GM23338 (cell line): ENCODE results near the gene VAPA. TPM values are rescaled to one million over a fixed set of nuclear protein-coding genes. Genes with fewer than 3 reads are reported as not detected.

ENCODE experiments used
- ATAC-seq: fragments of 200-7000 bp; cut with Tn5 transposase; 3 replicates; pipeline ENCODE4 v1.9.1; 2020
- DNase-seq: peaks from one replicate; pipeline ENCODE4 v3.0.0-alpha.2; 2015; ENCODE audit warnings: low spot score
- H2AFZ ChIP-seq: fragments of 200-600 bp; sonication (generic); 2 replicates; pipeline ENCODE4 v1.8.0; 2016; ENCODE audit warnings: antibody characterized with exemption, mild to moderate bottlenecking, moderate library complexity
- H3F3A ChIP-seq: fragments of 200-600 bp; sonication (generic); replicated peaks from 2 replicates; pipeline ENCODE4 v1.8.0; 2017; ENCODE audit warnings: antibody characterized with exemption, mixed run types, low read depth
- H3K27ac ChIP-seq: fragments of 200-600 bp; sonication (generic); 2 replicates; pipeline ENCODE4 v1.6.1; 2016; ENCODE audit warnings: low read depth
- H3K27me3 ChIP-seq: fragments of 200-600 bp; sonication (generic); 2 replicates; pipeline ENCODE4 v1.8.0; 2016; ENCODE audit warnings: mild to moderate bottlenecking, mixed run types, moderate library complexity; ENCODE audit not compliant: insufficient read depth
- H3K36me3 ChIP-seq: fragments of 200-600 bp; sonication (generic); 2 replicates; pipeline ENCODE4 v1.8.0; 2016; ENCODE audit warnings: mild to moderate bottlenecking; ENCODE audit not compliant: insufficient read depth
- H3K4me1 ChIP-seq: fragments of 200-600 bp; sonication (generic); 2 replicates; pipeline ENCODE4 v1.8.0; 2016; ENCODE audit warnings: mild to moderate bottlenecking, moderate library complexity; ENCODE audit not compliant: insufficient read depth
- H3K4me2 ChIP-seq: fragments of 200-600 bp; sonication (generic); 2 replicates; pipeline ENCODE4 v1.7.1; 2017; ENCODE audit warnings: mixed run types
- H3K4me3 ChIP-seq: fragments of 200-600 bp; sonication (generic); 2 replicates; pipeline ENCODE4 v1.6.1; 2016; ENCODE audit warnings: mixed run types
- H3K79me2 ChIP-seq: fragments of 200-600 bp; sonication (generic); replicated peaks from 2 replicates; pipeline ENCODE4 v1.8.0; 2017; ENCODE audit warnings: mild to moderate bottlenecking; ENCODE audit not compliant: insufficient read depth
- H3K9me2 ChIP-seq: fragments of 200-600 bp; sonication (generic); 2 replicates; pipeline ENCODE4 v1.8.0; 2017; ENCODE audit not compliant: insufficient read depth
- H4K20me1 ChIP-seq: fragments of 200-600 bp; sonication (generic); replicated peaks from 2 replicates; pipeline ENCODE4 v1.8.0; 2017; ENCODE audit warnings: mild to moderate bottlenecking; ENCODE audit not compliant: insufficient read depth
- H3K27ac Mint-ChIP-seq: 2 replicates; pipeline ENCODE4 v1.8.0; 2020; ENCODE audit warnings: inconsistent platforms, mild to moderate bottlenecking, moderate library complexity, mixed read lengths
- H3K27me3 Mint-ChIP-seq: 3 replicates; pipeline ENCODE4 v1.8.0; 2022; ENCODE audit warnings: low read depth, mild to moderate bottlenecking, moderate library complexity, mixed read lengths, inconsistent platforms; ENCODE audit not compliant: insufficient read depth, poor library complexity
- H3K36me3 Mint-ChIP-seq: 3 replicates; pipeline ENCODE4 v1.8.0; 2021; ENCODE audit warnings: low read depth, mild to moderate bottlenecking, inconsistent platforms, moderate library complexity, mixed read lengths
- H3K4me1 Mint-ChIP-seq: 3 replicates; pipeline ENCODE4 v1.8.0; 2020; ENCODE audit warnings: mild to moderate bottlenecking, inconsistent platforms, mixed read lengths
- H3K4me3 Mint-ChIP-seq: 3 replicates; pipeline ENCODE4 v1.8.0; 2021; ENCODE audit warnings: moderate library complexity, mild to moderate bottlenecking, inconsistent platforms, mixed read lengths
- H3K9me3 Mint-ChIP-seq: 3 replicates; pipeline ENCODE4 v1.8.0; 2020; ENCODE audit warnings: moderate library complexity, mild to moderate bottlenecking, inconsistent platforms, mixed read lengths
- CREB1 ChIP-seq: fragments of 250-450 bp; sonication (Bioruptor Pico); IDR thresholded peaks from 2 replicates; pipeline ENCODE4 v1.5.0; 2020; ENCODE audit warnings: low read depth, mild to moderate bottlenecking, moderate library complexity
- CTCF ChIP-seq, 2 experiments: fragments of 200-600 bp in 1 of 2; sonication (generic) in 1 of 2; conservative IDR thresholded peaks; 2 replicates each; pipeline versions ENCODE4 v1.5.1 to v1.6.1; 2016 to 2017; ENCODE audit warnings: antibody characterized with exemption in 2 of 2, low read depth in 2 of 2, mild to moderate bottlenecking in 2 of 2, moderate library complexity in 1 of 2
- ETS1 ChIP-seq: IDR thresholded peaks from 2 replicates; pipeline ENCODE4 v1.6.1; 2016; ENCODE audit warnings: antibody characterized with exemption
- EZH2 ChIP-seq: fragments of 200-600 bp; sonication (generic); IDR thresholded peaks from one replicate; pipeline ENCODE4 v1.8.0; 2017; ENCODE audit warnings: antibody characterized with exemption, mild to moderate bottlenecking, low read depth; ENCODE audit not compliant: unreplicated experiment
- EZH2phosphoT487 ChIP-seq: fragments of 200-600 bp; sonication (generic); IDR thresholded peaks from one replicate; pipeline ENCODE4 v1.8.1; 2018; ENCODE audit warnings: antibody characterized with exemption; ENCODE audit not compliant: unreplicated experiment
- JUNB ChIP-seq: IDR thresholded peaks from one replicate; pipeline ENCODE4 v1.6.1; 2016; ENCODE audit warnings: antibody characterized with exemption; ENCODE audit not compliant: unreplicated experiment
- NANOG ChIP-seq: IDR thresholded peaks from 2 replicates; pipeline ENCODE4 v1.6.1; 2016; ENCODE audit warnings: antibody characterized with exemption, borderline replicate concordance
- POLR2AphosphoS5 ChIP-seq: IDR thresholded peaks from 2 replicates; pipeline ENCODE4 v1.6.1; 2016; ENCODE audit warnings: antibody characterized with exemption, low read depth
- REST ChIP-seq: IDR thresholded peaks from one replicate; pipeline ENCODE4 v1.6.1; 2018; ENCODE audit warnings: antibody characterized with exemption; ENCODE audit not compliant: unreplicated experiment
- STAT1 ChIP-seq: IDR thresholded peaks from one replicate; pipeline ENCODE4 v1.6.1; 2016; ENCODE audit warnings: antibody characterized with exemption; ENCODE audit not compliant: unreplicated experiment
- ZNF114 ChIP-seq: fragments of 250-450 bp; sonication (Bioruptor Pico); IDR thresholded peaks from 2 replicates; pipeline ENCODE4 v1.5.0; 2020; ENCODE audit warnings: mild to moderate bottlenecking, moderate library complexity
- ZNF331 ChIP-seq: fragments of 250-450 bp; sonication (Bioruptor Pico); IDR thresholded peaks from 2 replicates; pipeline ENCODE4 v1.5.0; 2020; ENCODE audit warnings: low read depth, mild to moderate bottlenecking, moderate library complexity
- ZNF462 ChIP-seq: fragments of 250-450 bp; sonication (Bioruptor Pico); IDR thresholded peaks from 2 replicates; pipeline ENCODE4 v1.5.0; 2020; ENCODE audit warnings: mild to moderate bottlenecking, moderate library complexity
- polyA plus RNA-seq: library from polyadenylated mRNA; unstranded; fragments of >200 nt; fragmentation: Nextera tagmentation; extraction: Ambion mirVana; gene quantifications from 2 replicates; pipeline ENCODE4 v1.2.1, GENCODE V29; 2016
- total RNA-seq: library from RNA; depleted of rRNA; stranded (reverse); fragments of >200 nt; shearing (Covaris generic); gene quantifications from 2 replicates; pipeline ENCODE4 v1.2.3, GENCODE V29; 2014

Gene VAPA
- total and polyA plus RNA-seq, 2 experiments from 2014 or later: 162 to 178 TPM

- no peak for ATAC-seq
- H3K27ac ChIP-seq: no peak overlapping the region
- Mint-ChIP-seq H3K4me3 (no peak overlapping the region), H3K36me3 (no peaks in the 10 kb centered on the region; the same call in 2 of the 3 replicates), H3K27ac (no peak overlapping the region), H3K27me3 (peaks cover 5% of the 10 kb centered on the region), H3K9me3 (peaks cover 9% of the 10 kb centered on the region), H3K4me1 (no peaks in the 10 kb centered on the region)
- no peaks in the 10 kb centered on the region for H3K4me1 ChIP-seq
- H3K9me2 ChIP-seq: no peaks in the 10 kb centered on the region; the same call in none of the 2 replicates
- DNase-seq: no peak
- H2AFZ ChIP-seq: no peak overlapping the region
- H3K4me2 ChIP-seq: no peak overlapping the region
- H3K79me2 ChIP-seq: no peaks in the 10 kb centered on the region
- H4K20me1 ChIP-seq: no peaks in the 10 kb centered on the region
- no peaks in the 10 kb centered on the region for H3K27me3 ChIP-seq
- H3F3A ChIP-seq: no peaks in the 10 kb centered on the region
- H3K4me3 ChIP-seq: no peak overlapping the region
- no peak for TF ChIP-seq EZH2phosphoT487
- TF ChIP-seq ZNF114 (CRISPR knock-in tag): no peak
- TF ChIP-seq JUNB: no peak
- TF ChIP-seq NANOG: no peak
- TF ChIP-seq ZNF462 (CRISPR knock-in tag): no peak
- no peak for TF ChIP-seq ZNF331 (CRISPR knock-in tag)
- no peak for TF ChIP-seq CTCF (conservative IDR thresholded peaks at IDR 0.05; ENCODE audit: low read depth in 2 of 2)
- TF ChIP-seq POLR2AphosphoS5: no peak
- TF ChIP-seq STAT1: no peak
- TF ChIP-seq EZH2: no peak
- TF ChIP-seq REST: no peak
- TF ChIP-seq ETS1: no peak
- TF ChIP-seq CREB1 (CRISPR knock-in tag): no peak
- no peaks in the 10 kb centered on the region for H3K36me3 ChIP-seq
Measured at GRCh38 chr18:9996094-9996493, 82.3 kb downstream of the VAPA start.
